HG03097 (cell line): ENCODE data around the gene SRRM2.

Source experiments
- ATAC-seq: cut with Tn5 transposase; IDR thresholded peaks from one replicate; pipeline ENCODE4 v1.9.1; 2021; ENCODE audit not compliant: unreplicated experiment, low FRiP score

The SRRM2 gene

GRCh38 chr16:2787961-2788360 lies 35.5 kb downstream of the SRRM2 start:
- no peak for ATAC-seq

- ATAC-seq, result no peak
Observed at GRCh38 chr16:2790631-2791030, 38.2 kb downstream of the SRRM2 start.

GRCh38 chr16:2791174-2791573 lies 38.7 kb downstream of the SRRM2 start:
- no peak for ATAC-seq

GRCh38 chr16:2792940-2793339 lies 40.5 kb downstream of the SRRM2 start:
- ATAC-seq, result no peak

GRCh38 chr16:2795395-2796143 lies 43.1 kb downstream of the SRRM2 start:
- ATAC-seq, result no peak

GRCh38 chr16:2798723-2799204 lies 46.3 kb downstream of the SRRM2 start:
- ATAC-seq, result no peak

GRCh38 chr16:2799205-2799858 lies 46.9 kb downstream of the SRRM2 start:
- ATAC-seq, result no peak

- ATAC-seq, result no peak
Observed at GRCh38 chr16:2799859-2800226, 47.4 kb downstream of the SRRM2 start.

GRCh38 chr16:2803545-2804195 lies 51.2 kb downstream of the SRRM2 start:
- ATAC-seq, result no peak

- no peak for ATAC-seq
Observed at GRCh38 chr16:2804728-2805127, 52.3 kb downstream of the SRRM2 start.

- ATAC-seq, result no peak
Observed at GRCh38 chr16:2806286-2806685, 53.8 kb downstream of the SRRM2 start.

- no peak for ATAC-seq
Observed at GRCh38 chr16:2808181-2808580, 55.7 kb downstream of the SRRM2 start.

- ATAC-seq, result no peak
Observed at GRCh38 chr16:2809149-2809760, 56.8 kb downstream of the SRRM2 start.

- ATAC-seq, result no peak
Observed at GRCh38 chr16:2810651-2811050, 58.2 kb downstream of the SRRM2 start.

- ATAC-seq, result no peak
Observed at GRCh38 chr16:2811703-2812471, 59.4 kb downstream of the SRRM2 start.

GRCh38 chr16:2813771-2814221 lies 61.4 kb downstream of the SRRM2 start:
- ATAC-seq, result no peak

- ATAC-seq, result no peak
Observed at GRCh38 chr16:2814551-2815298, 62.3 kb downstream of the SRRM2 start.

GRCh38 chr16:2815299-2815771 lies 62.9 kb downstream of the SRRM2 start:
- ATAC-seq, result no peak

- no peak for ATAC-seq
Observed at GRCh38 chr16:2816751-2817339, 64.4 kb downstream of the SRRM2 start, which contains the start of gene PRSS21. Gene PRSS21, plus strand, starts transcription at chr16:2817237. Its CDS starts 32 bp downstream, at chr16:2817269.
